ENCODE data around the gene HUNK.

The HUNK gene

GRCh38 chr21:31837041-31837440, 35.8 kb upstream of the HUNK start (continued):
- TF ChIP-seq TOX (CRISPR knock-in tag; IDR thresholded peaks at IDR 0.05; ENCODE audit: borderline replicate concordance) = no peak
- TF ChIP-seq SNAI2 (CRISPR knock-in tag; IDR thresholded peaks at IDR 0.05) = no peak

- no peak for ATAC-seq
- TF ChIP-seq TCF4 (CRISPR knock-in tag; IDR thresholded peaks at IDR 0.05; ENCODE audit: borderline replicate concordance) (no peak), CREB5 (CRISPR knock-in tag; IDR thresholded peaks at IDR 0.05; ENCODE audit: low read depth) (no peak)
These were observed 35.0 kb upstream of the HUNK start for GRCh38 chr21:31837618-31838390.

- no peak for ATAC-seq
- TF ChIP-seq CSRNP3 (CRISPR knock-in tag; IDR thresholded peaks at IDR 0.05) = no peak
- no peak for TF ChIP-seq PPARA (CRISPR knock-in tag; IDR thresholded peaks at IDR 0.05; ENCODE audit: borderline replicate concordance)
- no peak for TF ChIP-seq OSR1 (CRISPR knock-in tag; IDR thresholded peaks at IDR 0.05)
- no peak for TF ChIP-seq TSHZ2 (CRISPR knock-in tag; IDR thresholded peaks at IDR 0.05)
These were observed 34.0 kb upstream of the HUNK start for GRCh38 chr21:31838586-31839355.

GRCh38 chr21:31844206-31844605, 28.6 kb upstream of the HUNK start:
- TF ChIP-seq ZNF70 (CRISPR knock-in tag; IDR thresholded peaks at IDR 0.05) (no peak), ZC3H10 (CRISPR knock-in tag; IDR thresholded peaks at IDR 0.05) (no peak), GLIS3 (CRISPR knock-in tag; IDR thresholded peaks at IDR 0.05) (no peak), BACH2 (CRISPR knock-in tag; IDR thresholded peaks at IDR 0.05; ENCODE audit: borderline replicate concordance) (no peak), SNAI2 (CRISPR knock-in tag; IDR thresholded peaks at IDR 0.05) (no peak)
- no peak for ATAC-seq

- no peak for ATAC-seq
- no peak for TF ChIP-seq CSRNP3 (CRISPR knock-in tag; IDR thresholded peaks at IDR 0.05)
- no peak for TF ChIP-seq PPARA (CRISPR knock-in tag; IDR thresholded peaks at IDR 0.05; ENCODE audit: borderline replicate concordance)
- no peak for TF ChIP-seq TOX (CRISPR knock-in tag; IDR thresholded peaks at IDR 0.05; ENCODE audit: borderline replicate concordance)
- no peak for TF ChIP-seq ZFP3 (CRISPR knock-in tag; IDR thresholded peaks at IDR 0.05)
- no peak for TF ChIP-seq TSHZ2 (CRISPR knock-in tag; IDR thresholded peaks at IDR 0.05)
- TF ChIP-seq ESRRG (CRISPR knock-in tag; IDR thresholded peaks at IDR 0.05) = no peak
- no peak for TF ChIP-seq OSR1 (CRISPR knock-in tag; IDR thresholded peaks at IDR 0.05)
- TF ChIP-seq ZNF565 (CRISPR knock-in tag; conservative IDR thresholded peaks at IDR 0.05; ENCODE audit: low read depth) = no peak
- no peak for TF ChIP-seq ZFP30 (CRISPR knock-in tag; IDR thresholded peaks at IDR 0.05)
- no peak for TF ChIP-seq BACH2 (CRISPR knock-in tag; IDR thresholded peaks at IDR 0.05; ENCODE audit: borderline replicate concordance)
- no peak for TF ChIP-seq ZNF8 (CRISPR knock-in tag; IDR thresholded peaks at IDR 0.05)
- no peak for TF ChIP-seq GLIS3 (CRISPR knock-in tag; IDR thresholded peaks at IDR 0.05)
- no peak for TF ChIP-seq ZC3H10 (CRISPR knock-in tag; IDR thresholded peaks at IDR 0.05)
- no peak for TF ChIP-seq POU6F1 (CRISPR knock-in tag; IDR thresholded peaks at IDR 0.05; ENCODE audit: borderline replicate concordance, low read depth)
- no peak for TF ChIP-seq CSDC2 (CRISPR knock-in tag; IDR thresholded peaks at IDR 0.05)
- TF ChIP-seq RARB (CRISPR knock-in tag; IDR thresholded peaks at IDR 0.05) = no peak
These were observed 27.6 kb upstream of the HUNK start for GRCh38 chr21:31845151-31845729.

Measured in SK-N-SH treated with all-trans-retinoic acid at 6 μM for 48 hours (cell line).